SK-N-MC (cell line): Measurements from ENCODE around the gene MAML2.
"Not testable (repeated sequence)": the region's sequence is repeated elsewhere in the genome, so short reads cannot be mapped to it uniquely, and the experiment has no call there.

Experiments
- DNase-seq: peaks from one replicate; pipeline ENCODE4 v3.0.0-alpha.2; 2011; ENCODE audit warnings: low read depth, low spot score
- H3K27ac ChIP-seq: fragments of 200-600 bp; sonication (generic); 2 replicates; pipeline ENCODE4 v1.5.1; 2016; ENCODE audit warnings: mixed run types
- H3K36me3 ChIP-seq: fragments of 200-600 bp; sonication (generic); 2 replicates; pipeline ENCODE4 v1.6.1; 2017; ENCODE audit warnings: antibody characterized with exemption, low read length, mixed read lengths; ENCODE audit not compliant: insufficient read depth
- H3K4me3 ChIP-seq: fragments of 200-600 bp; sonication (generic); 2 replicates; pipeline ENCODE4 v1.5.1; 2016
- H3K9ac ChIP-seq: fragments of 200-600 bp; sonication (generic); 2 replicates; pipeline ENCODE4 v1.8.0; 2017; ENCODE audit warnings: mixed run types, mixed read lengths; ENCODE audit not compliant: insufficient read length
- H3K9me3 ChIP-seq: fragments of 200-600 bp; sonication (generic); 2 replicates; pipeline ENCODE4 v1.6.1; 2017; ENCODE audit warnings: low read depth, mild to moderate bottlenecking, antibody characterized with exemption, low read length, moderate library complexity, mixed read lengths
- EZH2 ChIP-seq: fragments of 200-600 bp; sonication (generic); IDR thresholded peaks from one replicate; pipeline ENCODE4 v1.6.1; 2017; ENCODE audit warnings: antibody characterized with exemption
- FOXP2 ChIP-seq: optimal IDR thresholded peaks from 2 replicates; pipeline ENCODE3; 2011; ENCODE audit warnings: mild to moderate bottlenecking, moderate library complexity; ENCODE audit not compliant: insufficient read depth; ENCODE audit errors: extremely low read length, control extremely low read depth
- POLR2AphosphoS5 ChIP-seq: IDR thresholded peaks from 2 replicates; pipeline ENCODE4 v1.6.1; 2012; ENCODE audit warnings: mild to moderate bottlenecking, low read depth, low read length, borderline replicate concordance

Gene MAML2

DNA sequence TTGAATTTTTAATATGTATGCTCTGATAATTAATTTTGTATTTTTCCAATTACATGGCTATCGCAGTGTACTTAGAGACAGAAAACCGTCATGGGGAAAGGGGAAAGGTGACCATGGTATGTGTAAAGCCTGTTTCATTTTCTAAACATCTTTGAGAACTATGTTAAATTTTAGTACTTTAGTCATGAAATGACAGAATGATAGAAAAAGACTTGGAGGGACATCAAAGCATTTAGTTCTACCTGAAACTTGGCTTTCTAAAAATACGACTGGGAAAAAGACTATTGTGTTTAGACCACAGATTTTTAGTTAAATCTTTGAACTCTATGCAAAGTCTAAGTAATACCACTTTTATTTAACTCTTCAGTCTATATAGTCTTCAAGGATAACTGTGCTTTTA is 54.1 kb downstream of the MAML2 start:
- Histone ChIP-seq H3K27ac (no peak overlapping the region), H3K9ac (no peak overlapping the region), H3K36me3 (no peaks in the 10 kb centered on the region), H3K9me3 (no peaks in the 10 kb centered on the region), H3K4me3 (no peak overlapping the region)
- TF ChIP-seq POLR2AphosphoS5 = no peak
- no peak for TF ChIP-seq EZH2
- no peak for TF ChIP-seq FOXP2
- DNase-seq = no peak

DNA sequence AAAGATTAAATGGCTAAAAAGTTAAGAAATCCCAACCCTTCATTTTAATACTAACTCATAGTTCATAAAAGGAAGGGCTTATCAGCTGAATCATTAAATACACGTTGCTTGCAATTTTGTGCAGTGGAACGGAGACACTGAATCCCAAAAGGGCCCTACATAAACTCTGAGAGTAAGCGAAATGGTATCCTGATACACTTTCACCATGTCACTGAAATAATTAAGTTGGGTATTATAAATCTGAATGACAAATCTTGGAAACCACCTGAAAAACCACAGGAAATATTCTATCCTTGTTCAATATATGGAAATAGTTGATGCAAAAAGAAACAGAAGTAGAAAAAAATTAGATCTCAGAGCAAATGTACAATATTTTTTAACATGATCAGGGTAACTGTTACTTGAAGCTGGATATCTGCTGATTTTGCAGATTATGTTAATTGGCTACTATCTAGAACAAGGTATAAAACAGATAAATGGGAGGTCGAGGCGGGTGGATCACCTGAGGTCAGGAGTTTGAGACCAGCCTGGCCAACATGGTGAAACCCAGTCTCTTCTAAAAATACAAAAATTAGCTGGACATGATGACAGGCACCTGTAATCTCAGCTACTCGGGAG is 55.1 kb downstream of the MAML2 start:
- no peak overlapping the region for H3K9ac ChIP-seq
- H3K9me3 ChIP-seq = no peaks in the 10 kb centered on the region
- H3K27ac ChIP-seq = no peak overlapping the region
- H3K4me3 ChIP-seq = no peak overlapping the region
- no peak for TF ChIP-seq POLR2AphosphoS5
- TF ChIP-seq FOXP2 = no peak
- TF ChIP-seq EZH2 = no peak
- DNase-seq = no peak
- no peaks in the 10 kb centered on the region for H3K36me3 ChIP-seq

DNA sequence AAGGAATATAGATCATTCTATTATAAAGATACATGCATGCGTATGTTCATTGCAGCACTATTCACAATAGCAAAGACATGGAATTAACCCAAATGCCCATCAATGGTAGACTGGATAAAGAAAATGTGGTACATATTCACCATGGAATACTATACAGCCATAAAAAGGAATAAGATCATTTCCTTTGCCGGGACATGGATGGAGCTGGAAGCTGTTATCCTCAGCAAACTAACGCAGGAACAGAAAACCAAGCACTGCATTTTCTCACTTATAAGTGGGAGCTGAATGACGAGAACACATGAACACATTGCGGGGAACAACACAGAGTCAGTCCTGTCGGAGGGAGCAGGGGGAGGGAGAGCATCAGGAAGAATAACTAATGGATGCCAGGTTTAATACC is 57.0 kb downstream of the MAML2 start:
- not testable (repeated sequence) for H3K4me3 ChIP-seq, H3K9me3 ChIP-seq, H3K27ac ChIP-seq, H3K9ac ChIP-seq, H3K36me3 ChIP-seq, DNase-seq

DNA sequence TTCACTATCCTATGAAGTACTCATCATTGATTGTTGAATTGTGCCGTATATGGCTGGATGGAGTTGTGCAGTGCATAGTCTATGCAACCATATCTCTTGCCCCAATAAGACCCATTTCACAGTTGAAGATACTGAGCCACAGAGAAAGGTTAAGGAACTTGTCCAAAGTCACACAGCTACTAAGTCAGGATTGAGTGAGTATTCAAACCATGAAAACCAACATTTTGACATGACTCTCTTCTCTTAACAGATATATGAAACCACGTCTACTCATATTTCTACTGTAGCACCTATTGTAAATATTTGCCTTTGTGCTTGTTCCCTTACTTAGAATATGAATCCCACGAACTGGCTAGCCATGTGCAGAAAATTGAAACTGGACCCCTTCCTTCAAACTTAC is 58.1 kb downstream of the MAML2 start:
- H3K4me3 ChIP-seq = no peak overlapping the region
- no peaks in the 10 kb centered on the region for H3K9me3 ChIP-seq
- DNase-seq = no peak
- no peak for TF ChIP-seq EZH2
- TF ChIP-seq FOXP2 = no peak
- no peak for TF ChIP-seq POLR2AphosphoS5
- no peak overlapping the region for H3K9ac ChIP-seq
- H3K27ac ChIP-seq = no peak overlapping the region
- no peaks in the 10 kb centered on the region for H3K36me3 ChIP-seq

DNA sequence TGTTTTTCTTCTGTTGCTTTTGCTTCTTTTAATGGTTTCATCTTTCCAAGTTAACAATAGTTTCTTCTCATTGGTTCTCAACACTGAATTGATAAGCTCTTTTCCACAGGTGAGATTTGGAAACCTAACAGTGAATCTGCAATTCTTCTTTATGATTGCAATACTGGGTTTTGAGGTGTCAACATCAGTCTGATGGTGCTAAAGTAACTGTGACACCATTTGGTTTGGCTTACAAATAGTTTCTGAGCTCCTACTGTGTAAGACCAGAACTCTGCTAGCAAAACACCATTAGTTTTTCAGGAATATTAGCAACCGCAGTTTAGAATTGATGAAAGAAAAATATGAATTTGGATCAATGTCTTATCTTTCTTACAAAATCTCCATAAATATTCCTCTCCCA is 58.6 kb downstream of the MAML2 start:
- H3K27ac ChIP-seq = no peak overlapping the region
- no peak overlapping the region for H3K9ac ChIP-seq
- H3K4me3 ChIP-seq = no peak overlapping the region
- DNase-seq = no peak
- TF ChIP-seq POLR2AphosphoS5 = no peak
- no peak for TF ChIP-seq EZH2
- TF ChIP-seq FOXP2 = no peak
- H3K36me3 ChIP-seq = no peaks in the 10 kb centered on the region
- no peaks in the 10 kb centered on the region for H3K9me3 ChIP-seq

DNA sequence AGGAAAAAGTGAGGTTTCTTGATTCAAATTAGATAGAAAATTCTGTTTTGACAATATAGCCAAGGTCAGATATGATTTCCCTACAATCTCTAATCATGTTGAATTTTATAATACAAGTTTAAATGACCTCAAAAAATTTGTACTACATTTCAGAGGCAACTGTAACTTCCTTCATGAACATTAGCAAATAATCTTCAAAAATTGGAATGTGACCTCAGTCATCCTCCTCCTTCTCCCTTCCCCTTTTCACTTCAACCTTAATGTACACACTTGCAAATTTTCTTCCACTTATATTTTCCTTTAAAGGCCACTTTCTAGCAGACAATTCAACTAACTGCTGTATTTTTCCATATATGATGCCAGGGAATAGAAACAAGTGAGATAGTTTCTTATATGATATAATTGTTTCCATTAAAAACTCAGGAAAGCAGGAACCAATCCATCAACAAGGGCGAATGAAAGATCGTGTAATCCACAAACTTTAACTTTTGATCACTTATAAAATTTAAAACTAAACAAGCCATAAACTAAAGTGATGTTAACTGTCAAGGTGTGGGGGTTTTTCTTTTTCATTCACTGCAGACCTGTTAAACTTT is 60.3 kb downstream of the MAML2 start:
- no peak overlapping the region for H3K4me3 ChIP-seq

DNA sequence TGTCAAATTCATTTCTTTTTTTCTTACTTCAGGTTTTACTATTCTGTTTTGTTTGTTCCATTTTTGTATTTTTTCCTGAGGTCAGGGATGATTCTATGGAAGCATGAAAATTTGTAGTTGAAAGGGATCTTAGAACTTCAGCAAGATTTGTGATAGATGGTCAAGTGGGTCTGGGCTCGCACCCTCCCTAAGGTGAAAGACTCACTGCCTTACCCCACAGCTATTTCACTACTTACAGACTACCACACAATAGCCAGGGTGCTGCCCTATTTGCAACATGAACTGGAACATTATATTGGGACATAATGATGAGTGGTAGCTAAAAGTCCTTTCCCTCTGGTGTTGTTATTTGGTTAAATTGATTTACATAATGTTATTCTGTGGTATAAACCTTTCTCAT is 62.6 kb downstream of the MAML2 start:
- no peaks in the 10 kb centered on the region for H3K36me3 ChIP-seq
- TF ChIP-seq POLR2AphosphoS5 = no peak
- no peak for TF ChIP-seq EZH2
- TF ChIP-seq FOXP2 = no peak
- no peaks in the 10 kb centered on the region for H3K9me3 ChIP-seq
- no peak for DNase-seq
- no peak overlapping the region for H3K9ac ChIP-seq
- H3K27ac ChIP-seq = no peak overlapping the region
- no peak overlapping the region for H3K4me3 ChIP-seq

More for the DNA sequence above, 60.3 kb downstream of the MAML2 start:
- no peak for DNase-seq
- TF ChIP-seq FOXP2 (no peak), POLR2AphosphoS5 (no peak), EZH2 (no peak)
- Histone ChIP-seq H3K36me3 (no peaks in the 10 kb centered on the region), H3K9me3 (no peaks in the 10 kb centered on the region), H3K27ac (no peak overlapping the region), H3K9ac (no peak overlapping the region)

DNA sequence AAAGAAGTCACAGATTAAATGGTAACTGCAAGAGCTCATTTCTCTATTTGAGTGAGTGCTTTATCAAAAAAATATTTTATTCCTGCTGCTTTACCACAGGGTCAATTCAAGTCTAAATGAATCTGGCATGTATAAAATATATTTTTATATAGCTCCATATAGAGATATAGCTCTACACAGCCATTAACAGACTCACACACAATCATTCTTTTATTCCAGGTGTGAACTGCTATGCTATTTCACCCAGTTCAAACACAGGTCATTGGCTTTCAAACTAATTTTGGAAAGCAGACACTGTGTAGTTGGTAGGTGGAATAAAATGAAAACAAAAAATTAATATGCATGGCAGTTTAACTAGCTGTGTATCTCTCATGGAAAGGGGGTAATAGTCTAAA is 63.1 kb downstream of the MAML2 start:
- Histone ChIP-seq H3K9me3 (no peaks in the 10 kb centered on the region), H3K27ac (no peak overlapping the region), H3K4me3 (no peak overlapping the region), H3K36me3 (no peaks in the 10 kb centered on the region), H3K9ac (no peak overlapping the region)
- no peak for TF ChIP-seq EZH2
- TF ChIP-seq FOXP2 = no peak
- no peak for DNase-seq

DNA sequence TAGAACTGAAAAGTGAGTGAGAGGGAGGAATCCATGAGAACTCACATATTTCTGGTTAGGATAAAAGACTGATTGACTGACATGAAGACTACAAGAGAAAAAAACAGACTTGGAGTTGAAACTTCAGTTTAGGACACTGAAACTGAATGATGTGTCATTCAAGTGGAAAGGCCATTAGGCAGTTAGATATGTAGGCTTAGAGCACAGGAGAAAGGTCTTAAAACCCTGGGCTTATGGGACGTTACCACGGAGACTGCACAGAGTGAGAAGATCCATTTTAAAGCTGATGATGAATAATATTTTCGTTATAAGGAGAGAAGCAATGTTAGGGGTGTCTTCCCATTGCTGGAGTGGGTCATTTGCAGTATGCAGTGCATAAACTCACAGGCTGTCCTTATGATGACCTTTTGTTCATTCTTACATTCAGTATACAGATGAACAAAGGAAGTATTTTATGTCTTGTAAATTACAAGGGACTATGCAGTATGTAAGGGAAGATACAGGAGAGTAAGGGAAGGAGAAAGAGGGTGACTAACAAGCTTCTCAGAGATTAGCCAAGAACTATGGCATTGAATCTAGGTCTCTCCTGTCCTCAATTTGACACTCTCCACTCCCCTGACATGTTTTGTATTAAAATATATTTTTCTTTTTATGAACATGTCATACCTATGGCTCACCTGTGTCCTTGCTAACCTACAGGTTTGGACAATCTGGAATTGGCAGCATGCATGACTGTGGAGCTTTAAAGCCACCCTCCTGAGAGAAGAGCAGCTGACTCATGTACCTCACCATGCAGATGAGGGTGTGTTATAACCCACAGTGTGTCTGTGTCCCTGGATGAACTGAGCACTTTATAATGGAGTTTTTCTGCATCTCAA is 63.7 kb downstream of the MAML2 start:
- H3K36me3 ChIP-seq = no peaks in the 10 kb centered on the region
- no peaks in the 10 kb centered on the region for H3K9me3 ChIP-seq
- DNase-seq = no peak
- TF ChIP-seq FOXP2 (no peak), POLR2AphosphoS5 (no peak), EZH2 (no peak)
- H3K27ac ChIP-seq = no peak overlapping the region
- H3K4me3 ChIP-seq = no peak overlapping the region
- H3K9ac ChIP-seq = no peak overlapping the region
